ENCODE measurements around the gene DPF3.

Gene DPF3

DNA sequence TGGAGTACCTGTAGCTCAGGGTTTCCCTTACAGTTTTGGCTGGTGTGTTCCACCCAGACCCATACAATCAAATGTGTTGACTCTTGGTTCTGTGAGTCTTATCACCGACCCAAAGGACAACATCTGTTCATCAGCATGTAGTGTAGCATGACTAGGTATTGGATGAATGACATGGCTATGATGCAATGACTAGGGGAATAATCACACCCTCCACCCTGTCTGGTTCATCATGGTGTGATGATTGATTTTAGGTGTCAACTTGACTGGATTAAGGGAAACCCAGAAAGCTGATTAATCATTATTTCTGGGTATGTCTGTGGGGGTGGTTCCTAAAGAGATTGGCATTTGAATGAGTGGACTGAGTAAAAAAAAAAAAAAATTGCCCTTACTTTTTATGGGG lies 311.3 kb downstream of the DPF3 start:
- DNase-seq = no peak

DNA sequence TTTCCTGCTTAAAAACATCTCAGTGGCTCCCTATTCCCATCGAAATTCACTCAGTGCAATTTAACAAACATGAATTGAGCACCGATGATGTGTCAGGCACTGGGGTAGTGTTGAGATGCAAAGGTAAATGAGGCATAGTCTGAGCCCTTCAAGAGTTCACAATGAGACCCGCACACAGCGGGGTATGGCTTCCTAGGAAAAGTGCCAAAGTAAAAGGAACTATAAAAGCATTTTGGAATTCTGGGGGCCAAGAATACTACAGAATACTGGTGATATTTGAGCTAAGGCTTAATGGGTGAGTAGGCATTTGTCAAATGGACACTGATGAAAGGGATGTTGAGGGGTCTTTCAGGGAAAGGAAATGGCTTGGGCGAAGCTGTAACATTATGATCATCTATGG lies 315.4 kb downstream of the DPF3 start:
- DNase-seq = no peak

DNA sequence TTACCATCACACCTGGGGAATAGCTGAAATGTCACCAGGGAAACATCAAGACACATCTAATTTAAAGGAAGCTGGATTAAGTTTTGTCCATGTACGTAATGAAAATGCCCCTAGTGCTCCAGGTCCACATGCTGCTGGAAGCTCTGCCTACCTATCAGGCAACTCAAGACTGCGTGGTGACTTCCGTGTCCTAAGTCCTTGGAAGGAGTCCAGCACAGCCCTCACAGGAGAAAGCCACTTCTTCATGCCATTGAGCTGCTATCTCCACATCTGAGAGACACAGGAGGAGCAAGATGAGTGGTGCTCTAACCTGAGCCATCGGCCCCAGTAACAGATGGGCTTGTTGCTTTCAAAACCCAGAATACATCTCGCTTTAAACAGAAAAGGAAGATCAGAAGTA lies 316.4 kb downstream of the DPF3 start:
- DNase-seq = no peak

DNA sequence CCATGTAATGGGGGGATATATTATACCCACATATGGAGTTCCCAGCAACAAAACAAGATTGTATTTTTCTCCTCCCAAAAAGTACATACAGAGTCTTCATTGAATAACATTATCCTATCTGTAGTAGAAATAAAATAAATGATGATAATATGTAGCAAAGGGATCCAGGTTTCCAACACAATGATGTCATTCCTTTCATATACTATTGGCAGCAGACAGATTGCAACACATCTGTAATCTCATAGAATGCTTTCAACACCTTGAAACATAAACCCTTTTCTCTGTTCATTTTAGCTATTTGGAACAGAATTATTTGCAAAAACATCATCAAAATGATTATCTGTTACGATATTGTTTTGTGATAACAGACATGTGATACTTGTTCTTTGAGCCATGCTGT lies 317.6 kb downstream of the DPF3 start:
- no peak for DNase-seq

DNA sequence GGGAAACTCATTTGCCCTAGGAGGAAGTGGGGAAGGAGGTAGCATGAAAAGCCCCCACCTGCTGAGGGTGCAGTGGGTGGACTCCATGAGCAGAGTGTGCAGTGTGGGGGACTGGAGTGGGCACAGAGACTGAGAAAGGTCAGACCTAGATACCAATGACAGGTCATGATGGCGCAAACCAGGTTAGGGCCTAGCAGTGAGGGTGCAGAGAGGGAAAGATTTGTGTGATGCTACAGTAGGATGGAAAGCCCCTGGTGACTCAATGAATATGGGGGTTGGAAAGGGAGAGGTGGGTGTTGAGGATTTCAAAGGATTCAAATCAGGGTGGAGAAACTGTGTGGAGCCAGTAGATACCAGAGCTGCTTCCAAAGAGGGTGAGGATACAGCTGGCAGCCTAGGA lies 319.2 kb downstream of the DPF3 start:
- no peak for DNase-seq

DNA sequence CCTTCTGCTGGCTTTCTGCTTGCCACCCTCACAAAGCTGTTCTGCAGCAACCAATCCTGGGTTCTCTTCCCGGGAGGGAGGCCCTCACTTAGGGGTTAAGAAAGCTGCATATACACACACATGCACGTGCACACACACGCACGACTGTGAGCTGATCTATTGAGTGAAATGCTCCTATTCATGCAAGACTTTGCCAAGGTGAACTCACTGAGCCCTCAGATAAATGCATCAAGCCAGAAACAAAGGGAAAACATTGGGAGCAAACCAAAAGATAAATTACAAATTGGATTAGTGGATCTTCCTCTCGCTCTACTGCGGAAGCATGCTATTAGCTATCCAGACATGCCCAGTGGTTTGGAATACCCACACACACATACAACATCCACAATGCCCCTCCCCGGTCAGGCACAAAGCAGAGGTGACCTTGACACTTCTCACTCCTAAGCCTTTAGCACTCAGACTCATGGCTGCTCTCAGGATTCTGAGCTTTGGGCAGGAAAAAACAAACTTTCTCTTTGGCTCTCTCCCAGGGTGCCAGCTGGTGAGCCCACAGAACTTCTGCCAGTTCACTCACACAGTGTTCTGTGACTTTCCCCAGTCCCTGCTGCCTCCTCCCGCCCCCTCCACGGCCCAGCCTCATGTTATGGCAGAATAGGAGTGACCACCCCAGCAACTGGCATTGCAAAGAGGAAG lies 320.0 kb downstream of the DPF3 start:
- no peak for DNase-seq
